Osteoblast (primary cell): Measurements from ENCODE around the gene RARG. TPM values are rescaled to one million over a fixed set of nuclear protein-coding genes. Genes with fewer than 3 reads are reported as not detected.

Experiments
- DNase-seq: peaks from one replicate; pipeline ENCODE4 v3.0.0; 2011; ENCODE audit warnings: low spot score, mixed read lengths; ENCODE audit not compliant: insufficient read length; ENCODE audit errors: missing footprints
- H2AFZ ChIP-seq: 2 replicates; pipeline ENCODE4 v1.6.0; 2011; ENCODE audit warnings: mild to moderate bottlenecking, low read length
- H3K27ac ChIP-seq: 2 replicates; pipeline ENCODE4 v1.5.1; 2011; ENCODE audit warnings: mild to moderate bottlenecking, low read depth, low read length, moderate library complexity
- H3K27me3 ChIP-seq: 2 replicates; pipeline ENCODE4 v1.6.0; 2012; ENCODE audit warnings: mild to moderate bottlenecking, control low read depth, inconsistent platforms, low read length, moderate library complexity; ENCODE audit not compliant: insufficient read depth
- H3K36me3 ChIP-seq: 2 replicates; pipeline ENCODE4 v1.5.1; 2011; ENCODE audit warnings: mild to moderate bottlenecking, low read length, control low read depth, moderate library complexity; ENCODE audit not compliant: insufficient read depth
- H3K4me1 ChIP-seq: 2 replicates; pipeline ENCODE4 v1.5.1; 2011; ENCODE audit warnings: mild to moderate bottlenecking, low read length, control low read depth, moderate library complexity; ENCODE audit not compliant: insufficient read depth
- H3K4me2 ChIP-seq: 2 replicates; pipeline ENCODE4 v1.6.0; 2011; ENCODE audit warnings: mild to moderate bottlenecking, low read length; ENCODE audit not compliant: insufficient read depth
- H3K4me3 ChIP-seq: fragments of 200-600 bp; sonication (generic); 3 replicates; pipeline ENCODE4 v1.5.1; 2012; ENCODE audit warnings: mild to moderate bottlenecking, low read length, inconsistent platforms; ENCODE audit not compliant: insufficient read depth
- H3K79me2 ChIP-seq: 2 replicates; pipeline ENCODE4 v1.6.0; 2012; ENCODE audit warnings: mild to moderate bottlenecking, low read length, control low read depth, inconsistent platforms; ENCODE audit not compliant: insufficient read depth
- H3K9me3 ChIP-seq: 2 replicates; pipeline ENCODE4 v1.5.1; 2011; ENCODE audit warnings: low read depth, low read length, control low read depth
- H4K20me1 ChIP-seq: 2 replicates; pipeline ENCODE4 v1.6.0; 2012; ENCODE audit warnings: mild to moderate bottlenecking, low read length, control low read depth; ENCODE audit not compliant: insufficient read depth
- CTCF ChIP-seq: IDR thresholded peaks from 2 replicates; pipeline ENCODE4 v1.5.1; 2011; ENCODE audit warnings: mild to moderate bottlenecking, low read depth, low read length, moderate library complexity; ENCODE audit errors: extremely low read depth
- total RNA-seq: library from RNA; depleted of rRNA; stranded (reverse); fragments of >200 nt; gene quantifications from 2 replicates; pipeline ENCODE4 v1.2.3, GENCODE V29; 2012

Gene RARG
- total RNA-seq, result 46.6 and 49.9 TPM in 2 replicates

GRCh38 chr12:53231921-53232645 is at the start of gene RARG:
RARG (minus strand) TSS chr12:53232209; CDS start chr12:53227545, 4,664 bp downstream.
- peak within 1 kb of the TSS; percentile 76 for H2AFZ ChIP-seq
- peaks cover 14% of the 10 kb centered on the region for H3K27me3 ChIP-seq
- peaks cover 29% of the 10 kb centered on the region for H3K4me1 ChIP-seq
- H3K27ac ChIP-seq, result no peak within 1 kb of the TSS
- H4K20me1 ChIP-seq, result no peaks in the 10 kb centered on the region
- H3K79me2 ChIP-seq, result peaks cover 7% of the 10 kb centered on the region
- H3K36me3 ChIP-seq, result no peaks in the 10 kb centered on the region
- peak within 1 kb of the TSS; percentile 85 for H3K4me2 ChIP-seq
- peak within 1 kb of the TSS; percentile 82 for H3K4me3 ChIP-seq
- H3K9me3 ChIP-seq, result no peaks in the 10 kb centered on the region
- DNase-seq, result peak; percentile 96
- no peak for TF ChIP-seq CTCF

- Histone ChIP-seq H3K9me3 (no peaks in the 10 kb centered on the region), H3K36me3 (peaks cover 50% of the 10 kb centered on the region), H3K4me1 (no peaks in the 10 kb centered on the region), H4K20me1 (no peaks in the 10 kb centered on the region), H3K27ac (no peak overlapping the region), H3K4me2 (no peak overlapping the region), H3K4me3 (no peak overlapping the region), H3K79me2 (no peaks in the 10 kb centered on the region), H2AFZ (no peak overlapping the region), H3K27me3 (no peaks in the 10 kb centered on the region)
- no peak for DNase-seq
- TF ChIP-seq CTCF, result no peak
Measured at GRCh38 chr12:53279888-53280498, 48.0 kb upstream of the RARG start.

DNA sequence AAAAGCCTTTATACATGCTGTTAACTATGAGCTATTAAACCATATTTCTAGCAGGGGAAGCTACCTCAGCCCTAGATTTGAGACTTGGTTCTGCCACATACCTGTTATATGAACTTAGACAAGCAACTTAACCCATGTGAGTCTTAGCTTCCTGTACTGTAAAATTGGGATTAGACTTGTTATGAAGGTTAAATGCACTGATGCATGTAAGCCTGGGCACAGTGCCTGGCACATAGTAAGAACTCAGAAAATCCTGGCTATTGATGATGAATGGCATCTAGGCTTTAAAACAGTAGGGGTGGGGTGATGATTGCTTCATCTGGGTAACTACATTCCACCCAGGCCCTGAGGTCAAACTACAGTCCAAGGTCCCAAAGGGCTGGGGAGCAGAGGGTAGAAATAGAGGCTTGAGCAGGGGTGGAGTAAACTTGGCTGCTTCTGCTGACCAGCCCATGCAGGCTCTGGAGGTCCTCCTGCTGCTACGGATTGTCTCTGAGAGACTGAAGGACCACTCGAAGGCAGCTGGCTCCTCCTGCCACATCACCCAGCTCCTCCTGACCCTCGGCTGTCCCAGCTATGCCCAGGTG is 47.4 kb upstream of the RARG start:
- Histone ChIP-seq H3K9me3 (no peaks in the 10 kb centered on the region), H2AFZ (no peak overlapping the region), H3K4me2 (no peak overlapping the region), H3K27ac (no peak overlapping the region), H3K4me3 (no peak overlapping the region), H3K79me2 (no peaks in the 10 kb centered on the region), H3K4me1 (no peaks in the 10 kb centered on the region), H3K27me3 (no peaks in the 10 kb centered on the region), H3K36me3 (peaks cover 47% of the 10 kb centered on the region), H4K20me1 (no peaks in the 10 kb centered on the region)
- no peak for DNase-seq
- no peak for TF ChIP-seq CTCF

GRCh38 chr12:53277981-53278380 is 46.0 kb upstream of the RARG start:
- H3K27ac ChIP-seq, result no peak overlapping the region
- peak; percentile 65 for DNase-seq
- H3K4me1 ChIP-seq, result no peaks in the 10 kb centered on the region
- H3K36me3 ChIP-seq, result peaks cover 45% of the 10 kb centered on the region
- H3K79me2 ChIP-seq, result no peaks in the 10 kb centered on the region
- no peaks in the 10 kb centered on the region for H3K9me3 ChIP-seq
- no peak for TF ChIP-seq CTCF
- H2AFZ ChIP-seq, result no peak overlapping the region
- no peak overlapping the region for H3K4me2 ChIP-seq
- H3K27me3 ChIP-seq, result no peaks in the 10 kb centered on the region
- no peak overlapping the region for H3K4me3 ChIP-seq
- no peaks in the 10 kb centered on the region for H4K20me1 ChIP-seq
